MCF 10A (cell line): ENCODE results near the gene PLK2. TPM values are rescaled to one million over a fixed set of nuclear protein-coding genes. Genes with fewer than 3 reads are reported as not detected.

Experiments
- BruUV-seq: library from RNA; stranded (reverse); fragments of 400-500 nt; replicated peaks from 2 replicates; lab custom pipeline; 2021; lab: Mats Ljungman, UMichigan
- CTCF ChIA-PET: fragments of 300-600 bp; sonication (Branson Sonifier 250); formaldehyde crosslinking; extraction: SDS; loops from one replicate; lab custom pipeline; 2021; ENCODE audit warnings: antibody characterized with exemption, inconsistent platforms; lab: Yijun Ruan, JAX
- POLR2A ChIA-PET: fragments of 300-600, 350-650 bp; sonication (Branson Sonifier 250); formaldehyde crosslinking; extraction: SDS; loops from one replicate; lab custom pipeline; 2020; ENCODE audit warnings: antibody characterized with exemption, inconsistent platforms; lab: Yijun Ruan, JAX
- DNase-seq: peaks from one replicate; pipeline ENCODE4 v3.0.0-alpha.2; 2018; ENCODE audit not compliant: unreplicated experiment
- H3K27ac Mint-ChIP-seq: one replicate; pipeline ENCODE4 v1.8.0; 2022; ENCODE audit warnings: mild to moderate bottlenecking, low read depth, mixed read lengths; ENCODE audit not compliant: unreplicated experiment
- H3K27me3 Mint-ChIP-seq: one replicate; pipeline ENCODE4 v1.8.0; 2022; ENCODE audit warnings: mixed read lengths; ENCODE audit not compliant: insufficient read depth, unreplicated experiment
- H3K36me3 Mint-ChIP-seq: one replicate; pipeline ENCODE4 v1.8.0; 2022; ENCODE audit warnings: mild to moderate bottlenecking, moderate library complexity, mixed read lengths; ENCODE audit not compliant: insufficient read depth, unreplicated experiment
- H3K4me1 Mint-ChIP-seq: one replicate; pipeline ENCODE4 v1.8.0; 2022; ENCODE audit warnings: mixed read lengths; ENCODE audit not compliant: insufficient read depth, unreplicated experiment
- H3K4me3 Mint-ChIP-seq: one replicate; pipeline ENCODE4 v1.8.0; 2022; ENCODE audit warnings: mild to moderate bottlenecking, moderate library complexity, mixed read lengths; ENCODE audit not compliant: unreplicated experiment
- H3K9me3 Mint-ChIP-seq: one replicate; pipeline ENCODE4 v1.8.0; 2022; ENCODE audit warnings: mixed read lengths; ENCODE audit not compliant: unreplicated experiment
- intact Hi-C: fragments of 100-400 bp; cut with micrococcal nuclease; formaldehyde crosslinking; loops from 2 replicates; pipeline ENCODE4 v1.14.1; 2022
- total RNA-seq: library from RNA; stranded (reverse); gene quantifications from 2 replicates; pipeline ENCODE4 v1.2.3, GENCODE V29; 2022
- TF ChIP-seq, protein P1 (sequence below): fragments of 200-600 bp; IDR thresholded peaks from one replicate; pipeline ENCODE4 v1.8.0; 2022; ENCODE audit warnings: antibody characterized with exemption, mild to moderate bottlenecking; ENCODE audit not compliant: unreplicated experiment

PLK2 gene
- total RNA-seq, 1 experiment from 2014 or later, result 55.1 TPM

DNA sequence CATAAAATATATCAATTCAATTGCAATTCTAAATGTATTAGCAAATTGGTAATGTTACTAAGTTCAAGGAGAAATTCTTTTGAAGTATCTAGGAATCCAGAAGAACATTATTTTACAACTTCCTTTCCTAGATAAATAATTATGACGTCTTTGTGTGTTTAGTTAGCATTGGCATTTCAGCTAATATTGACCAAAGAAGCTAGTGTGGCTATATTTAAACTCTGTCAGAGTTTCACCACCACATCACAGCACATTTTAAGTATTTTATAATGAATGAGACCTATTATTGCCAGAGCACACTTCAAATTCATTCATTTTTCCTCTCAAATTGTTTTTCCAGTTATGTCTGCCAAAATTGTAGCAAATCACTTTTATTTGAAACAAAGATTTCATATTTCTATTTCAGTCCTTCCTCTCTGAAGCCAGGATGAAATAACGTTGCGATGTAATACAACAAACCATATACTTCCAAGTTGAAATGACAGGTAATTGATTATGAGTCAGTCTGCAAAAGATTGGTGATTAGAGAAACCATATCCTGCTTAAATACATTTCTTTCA is 18.9 kb downstream of the PLK2 start:
- Mint-ChIP-seq H3K9me3 (no peaks in the 10 kb centered on the region), H3K4me1 (no peaks in the 10 kb centered on the region), H3K27ac (no peak overlapping the region), H3K27me3 (no peaks in the 10 kb centered on the region), H3K36me3 (no peaks in the 10 kb centered on the region), H3K4me3 (no peak overlapping the region)
- ChIA-PET POLR2A (no interaction called here), CTCF (no interaction called here)
- TF ChIP-seq, protein P1, sequence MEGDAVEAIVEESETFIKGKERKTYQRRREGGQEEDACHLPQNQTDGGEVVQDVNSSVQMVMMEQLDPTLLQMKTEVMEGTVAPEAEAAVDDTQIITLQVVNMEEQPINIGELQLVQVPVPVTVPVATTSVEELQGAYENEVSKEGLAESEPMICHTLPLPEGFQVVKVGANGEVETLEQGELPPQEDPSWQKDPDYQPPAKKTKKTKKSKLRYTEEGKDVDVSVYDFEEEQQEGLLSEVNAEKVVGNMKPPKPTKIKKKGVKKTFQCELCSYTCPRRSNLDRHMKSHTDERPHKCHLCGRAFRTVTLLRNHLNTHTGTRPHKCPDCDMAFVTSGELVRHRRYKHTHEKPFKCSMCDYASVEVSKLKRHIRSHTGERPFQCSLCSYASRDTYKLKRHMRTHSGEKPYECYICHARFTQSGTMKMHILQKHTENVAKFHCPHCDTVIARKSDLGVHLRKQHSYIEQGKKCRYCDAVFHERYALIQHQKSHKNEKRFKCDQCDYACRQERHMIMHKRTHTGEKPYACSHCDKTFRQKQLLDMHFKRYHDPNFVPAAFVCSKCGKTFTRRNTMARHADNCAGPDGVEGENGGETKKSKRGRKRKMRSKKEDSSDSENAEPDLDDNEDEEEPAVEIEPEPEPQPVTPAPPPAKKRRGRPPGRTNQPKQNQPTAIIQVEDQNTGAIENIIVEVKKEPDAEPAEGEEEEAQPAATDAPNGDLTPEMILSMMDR, result no peak
- no TSS peak for BruUV-seq
- no peak for DNase-seq
- intact Hi-C loops, result no loop called here

DNA sequence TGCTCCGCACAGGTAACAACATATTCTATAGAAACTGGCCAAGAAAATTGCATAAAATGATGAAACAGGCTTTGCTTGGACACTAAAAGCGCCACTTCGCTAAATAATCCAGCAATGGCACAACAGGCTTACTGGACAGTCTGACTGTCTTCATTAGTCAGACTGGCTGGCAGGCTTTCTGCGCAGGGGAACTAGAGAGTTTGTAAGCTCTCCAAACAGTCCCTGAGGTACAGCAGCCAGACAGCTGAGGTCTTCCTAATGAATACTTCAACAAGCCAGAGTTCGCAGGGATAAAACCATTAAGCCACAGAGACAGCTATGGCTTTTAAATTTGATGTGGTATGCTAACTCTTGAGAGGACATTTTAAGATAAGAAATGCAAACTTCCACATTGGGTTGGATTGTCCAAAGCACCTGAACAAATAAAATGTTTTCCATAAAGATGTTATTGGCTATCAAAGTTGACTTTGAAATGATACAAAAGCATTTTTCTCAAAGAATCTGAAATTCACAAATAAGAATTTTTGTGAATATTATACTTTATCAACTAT is 20.7 kb downstream of the PLK2 start:
- H3K4me1 Mint-ChIP-seq, result no peaks in the 10 kb centered on the region
- BruUV-seq, result no TSS peak
- CTCF ChIA-PET, result interaction anchor here (1.1 kb wide), 1 partner anchor 165 kb away, joined by 4 read pairs; no protein-coding TSS in a partner anchor
- H3K4me3 Mint-ChIP-seq, result no peak overlapping the region
- H3K36me3 Mint-ChIP-seq, result no peaks in the 10 kb centered on the region
- no peak overlapping the region for H3K27ac Mint-ChIP-seq
- no peak for DNase-seq
- intact Hi-C loops, result no loop called here
- TF ChIP-seq, protein P1, result no peak
- no peaks in the 10 kb centered on the region for H3K9me3 Mint-ChIP-seq
- POLR2A ChIA-PET, result interaction anchor here (0.5 kb wide), 1 partner anchor 179 kb away, joined by 3 read pairs; no protein-coding TSS in a partner anchor
- H3K27me3 Mint-ChIP-seq, result no peaks in the 10 kb centered on the region

GRCh38 chr5:58437661-58438060 is 22.2 kb downstream of the PLK2 start:
- no peak for DNase-seq
- H3K4me3 Mint-ChIP-seq, result no peak overlapping the region
- no peak overlapping the region for H3K27ac Mint-ChIP-seq
- POLR2A ChIA-PET, result interaction anchor here (1.1 kb wide), 1 partner anchor 21 kb away, joined by 5 read pairs; no protein-coding TSS in a partner anchor
- H3K27me3 Mint-ChIP-seq, result no peaks in the 10 kb centered on the region
- H3K36me3 Mint-ChIP-seq, result no peaks in the 10 kb centered on the region
- TF ChIP-seq, protein P1, result no peak
- CTCF ChIA-PET, result interaction anchor here (0.8 to 1.0 kb wide), 2 partner anchors 22 to 660 kb away, joined by 3 read pairs; partner anchors contain the start of gene PLK2
- no TSS peak for BruUV-seq
- H3K4me1 Mint-ChIP-seq, result no peaks in the 10 kb centered on the region
- H3K9me3 Mint-ChIP-seq, result no peaks in the 10 kb centered on the region
- intact Hi-C loops, result no loop called here

GRCh38 chr5:58431832-58432231 is 28.1 kb downstream of the PLK2 start:
- no peak for DNase-seq
- Mint-ChIP-seq H3K4me1 (no peaks in the 10 kb centered on the region), H3K27me3 (no peaks in the 10 kb centered on the region), H3K36me3 (no peaks in the 10 kb centered on the region), H3K4me3 (no peak overlapping the region), H3K27ac (no peak overlapping the region), H3K9me3 (no peaks in the 10 kb centered on the region)
- ChIA-PET CTCF (interaction anchor here (0.7 kb wide), 1 partner anchor 20 kb away, joined by 3 read pairs; no protein-coding TSS in a partner anchor), POLR2A (no interaction called here)
- TF ChIP-seq, protein P1, result no peak
- intact Hi-C loops, result no loop called here
- BruUV-seq, result no TSS peak
